ENCODE results near the gene SLC7A5.

GRCh38 chr16:87847467-87847784, 21.9 kb downstream of the SLC7A5 start:
- no peak for TF ChIP-seq CTCF (IDR thresholded peaks at IDR 0.05)
- no peak for TF ChIP-seq POLR2A (IDR thresholded peaks at IDR 0.05)
- TF ChIP-seq POLR2AphosphoS5 (IDR thresholded peaks at IDR 0.05; ENCODE audit: insufficient read depth in 1 of 2, low read depth in 1 of 2), result no peak
